Fibroblast of upper back skin (primary cell): Measurements from ENCODE around the gene SPATA31C2.
"Not testable (repeated sequence)": the region's sequence is repeated elsewhere in the genome, so short reads cannot be mapped to it uniquely, and the experiment has no call there.

ENCODE experiments used
- DNase-seq: peaks from one replicate; pipeline ENCODE4 v3.0.0-alpha.2; 2013

The SPATA31C2 gene

GRCh38 chr9:88138375-88138774 lies at the start of gene SPATA31C2:
Gene SPATA31C2 (minus strand): TSS chr9:88138475. CDS start chr9:88138446, 29 bp downstream.
- not testable (repeated sequence) for DNase-seq

GRCh38 chr9:88187631-88188030 lies 49.4 kb upstream of the SPATA31C2 start:
- peak; percentile 58 for DNase-seq

- DNase-seq: no peak
Observed at GRCh38 chr9:88186495-88187110, 48.3 kb upstream of the SPATA31C2 start.

GRCh38 chr9:88184976-88185375 lies 46.7 kb upstream of the SPATA31C2 start:
- no peak for DNase-seq

GRCh38 chr9:88183798-88184495 lies 45.7 kb upstream of the SPATA31C2 start:
- DNase-seq: peak; percentile 41

GRCh38 chr9:88182501-88182900 lies 44.2 kb upstream of the SPATA31C2 start:
- DNase-seq: no peak

- DNase-seq: no peak
Observed at GRCh38 chr9:88180081-88180765, 41.9 kb upstream of the SPATA31C2 start.

GRCh38 chr9:88179062-88179521 lies 40.8 kb upstream of the SPATA31C2 start:
- DNase-seq: no peak

GRCh38 chr9:88178641-88179040 lies 40.4 kb upstream of the SPATA31C2 start:
- no peak for DNase-seq

- DNase-seq: no peak
Observed at GRCh38 chr9:88177371-88177770, 39.1 kb upstream of the SPATA31C2 start.

GRCh38 chr9:88174324-88174723 lies 36.0 kb upstream of the SPATA31C2 start:
- DNase-seq: no peak

GRCh38 chr9:88173378-88173999 lies 35.2 kb upstream of the SPATA31C2 start:
- peak; percentile 79 for DNase-seq

- DNase-seq: no peak
Observed at GRCh38 chr9:88169700-88170099, 31.4 kb upstream of the SPATA31C2 start.

GRCh38 chr9:88168564-88168963 lies 30.3 kb upstream of the SPATA31C2 start:
- no peak for DNase-seq

- DNase-seq: no peak
Observed at GRCh38 chr9:88166660-88167059, 28.4 kb upstream of the SPATA31C2 start.

GRCh38 chr9:88164850-88165249 lies 26.6 kb upstream of the SPATA31C2 start:
- DNase-seq: no peak

GRCh38 chr9:88161144-88161543 lies 22.9 kb upstream of the SPATA31C2 start:
- DNase-seq: no peak

- no peak for DNase-seq
Observed at GRCh38 chr9:88143957-88144625, 5.8 kb upstream of the SPATA31C2 start.

GRCh38 chr9:88143179-88143578 lies 4.9 kb upstream of the SPATA31C2 start:
- no peak for DNase-seq

GRCh38 chr9:88133552-88133951 lies 4.7 kb downstream of the SPATA31C2 start:
- DNase-seq: not testable (repeated sequence)

GRCh38 chr9:88129556-88129955 lies 8.7 kb downstream of the SPATA31C2 start:
- not testable (repeated sequence) for DNase-seq

GRCh38 chr9:88127700-88128300 lies 10.5 kb downstream of the SPATA31C2 start:
- not testable (repeated sequence) for DNase-seq
